ENCODE results near the gene CYP2W1.

- TF ChIP-seq POLR2AphosphoS5 (IDR thresholded peaks at IDR 0.05; ENCODE audit: low read depth, low read length) (no peak), POLR2A (IDR thresholded peaks at IDR 0.05; ENCODE audit: low read depth, low read length) (no peak)
These were observed 7.1 kb upstream of the CYP2W1 start for GRCh38 chr7:975702-976473.

All from GM12892 (cell line).